Measurements from ENCODE around the gene HKDC1.
A peak's percentile ranks its signal among the peaks of the same experiment; 100 is the strongest.

Gene HKDC1

DNA sequence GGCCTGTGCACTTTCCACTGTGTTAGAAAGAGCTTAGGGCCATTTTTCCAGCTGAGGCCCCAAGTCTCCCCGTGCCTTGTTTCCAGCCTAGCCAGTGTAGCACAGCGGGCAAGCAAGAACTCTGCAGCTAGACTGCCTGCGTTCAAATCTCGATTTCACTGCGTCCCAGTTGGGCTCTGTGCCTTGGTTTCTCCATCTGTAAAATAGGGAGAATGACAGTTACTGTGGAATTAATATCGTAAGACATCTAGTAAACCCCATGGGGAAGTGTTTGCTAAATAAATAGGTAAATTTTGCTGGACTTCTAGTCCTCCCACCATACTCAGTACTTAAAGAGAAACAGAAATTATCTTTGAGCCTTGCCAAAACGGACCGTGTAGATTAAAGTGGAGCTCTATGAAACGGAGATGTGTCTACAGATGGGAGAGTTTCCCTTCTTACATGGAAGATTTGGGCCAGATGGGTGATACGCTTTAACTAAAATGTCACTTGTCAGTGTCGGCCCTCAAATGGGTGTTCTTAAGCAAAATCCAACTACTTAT, 3.5 kb upstream of the HKDC1 start:
- no peak for DNase-seq

GRCh38 chr10:69217119-69217754, 2.9 kb upstream of the HKDC1 start:
- DNase-seq, result no peak

GRCh38 chr10:69218831-69219230, 1.3 kb upstream of the HKDC1 start:
- DNase-seq, result no peak

DNA sequence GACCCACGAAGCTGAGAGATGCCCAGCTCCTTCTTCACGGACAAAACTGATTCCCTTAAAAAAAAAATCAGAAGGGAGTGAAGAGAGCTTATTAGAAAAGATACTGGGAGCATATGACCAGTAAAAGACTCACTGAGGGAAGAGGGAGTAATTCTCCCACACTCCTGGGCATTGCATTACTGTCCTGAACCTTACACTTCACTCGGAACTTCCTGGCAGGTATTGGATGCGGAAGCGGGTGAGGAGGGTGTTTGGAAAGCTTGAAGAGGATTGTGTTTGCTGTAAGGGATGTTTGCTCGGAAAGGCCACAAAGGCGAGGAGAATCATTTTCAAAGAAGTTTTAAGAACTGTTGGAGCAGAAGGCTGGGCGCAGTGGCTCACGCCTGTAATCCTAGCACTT, 375 bp downstream of the HKDC1 start:
- DNase-seq, result no peak

DNA sequence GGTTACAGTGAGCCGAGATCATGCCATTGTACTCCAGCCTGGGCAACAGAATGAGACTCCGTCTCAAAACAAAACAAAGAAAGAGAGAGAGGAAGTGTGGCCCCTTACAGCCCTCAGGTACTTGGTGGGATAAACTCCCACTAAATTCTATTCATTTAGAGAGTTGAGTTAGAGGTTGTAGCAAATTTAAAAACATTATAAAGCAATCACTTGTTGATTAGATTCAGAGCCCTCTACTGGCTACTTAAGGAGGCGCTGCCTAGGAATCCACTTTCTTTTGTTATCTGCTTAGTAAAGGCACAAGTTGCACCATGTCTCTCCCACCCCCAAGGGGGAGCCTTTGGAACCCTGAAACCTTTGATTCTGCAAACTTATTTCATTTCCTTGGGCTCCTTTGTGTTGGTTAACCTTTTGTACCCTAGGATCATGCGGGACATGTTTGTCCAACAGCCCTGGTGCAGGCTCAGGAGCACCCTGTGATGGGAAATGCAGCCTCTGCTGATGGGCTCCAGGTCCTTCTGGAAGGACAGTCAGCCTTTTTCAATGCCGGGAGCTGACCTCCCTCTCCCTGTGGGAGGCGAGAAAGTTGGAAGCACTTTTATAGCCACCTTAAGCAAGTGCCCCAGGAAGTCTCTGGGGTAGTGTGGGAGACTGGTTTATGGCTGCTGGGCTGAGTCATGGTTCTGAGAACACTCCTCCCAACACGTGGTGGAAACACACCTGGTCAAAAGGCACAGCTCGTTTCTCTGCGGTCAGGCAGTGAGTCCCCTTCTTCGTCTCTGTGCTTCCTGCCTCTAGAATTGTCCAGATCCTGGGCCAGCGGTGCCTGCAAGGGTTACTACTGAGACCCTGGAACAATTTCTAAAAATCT, 2.3 kb downstream of the HKDC1 start:
- peak in 1 of 2 donors; percentile 68 for DNase-seq

DNA sequence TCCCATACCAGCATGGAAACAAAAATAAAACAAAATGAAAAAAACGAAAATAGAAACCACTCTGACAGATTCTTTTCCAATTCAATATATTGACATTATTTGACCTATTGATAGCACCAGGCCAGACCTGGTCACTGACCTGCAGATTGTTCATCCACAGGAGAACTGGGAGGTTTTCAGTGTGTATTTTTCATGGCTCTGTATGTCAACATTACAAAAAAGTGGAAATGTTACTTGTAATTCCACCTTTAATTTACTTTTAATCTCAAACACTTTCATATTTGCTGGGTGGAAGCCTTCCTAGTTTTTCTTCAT, 2.9 kb downstream of the HKDC1 start:
- no peak for DNase-seq

DNA sequence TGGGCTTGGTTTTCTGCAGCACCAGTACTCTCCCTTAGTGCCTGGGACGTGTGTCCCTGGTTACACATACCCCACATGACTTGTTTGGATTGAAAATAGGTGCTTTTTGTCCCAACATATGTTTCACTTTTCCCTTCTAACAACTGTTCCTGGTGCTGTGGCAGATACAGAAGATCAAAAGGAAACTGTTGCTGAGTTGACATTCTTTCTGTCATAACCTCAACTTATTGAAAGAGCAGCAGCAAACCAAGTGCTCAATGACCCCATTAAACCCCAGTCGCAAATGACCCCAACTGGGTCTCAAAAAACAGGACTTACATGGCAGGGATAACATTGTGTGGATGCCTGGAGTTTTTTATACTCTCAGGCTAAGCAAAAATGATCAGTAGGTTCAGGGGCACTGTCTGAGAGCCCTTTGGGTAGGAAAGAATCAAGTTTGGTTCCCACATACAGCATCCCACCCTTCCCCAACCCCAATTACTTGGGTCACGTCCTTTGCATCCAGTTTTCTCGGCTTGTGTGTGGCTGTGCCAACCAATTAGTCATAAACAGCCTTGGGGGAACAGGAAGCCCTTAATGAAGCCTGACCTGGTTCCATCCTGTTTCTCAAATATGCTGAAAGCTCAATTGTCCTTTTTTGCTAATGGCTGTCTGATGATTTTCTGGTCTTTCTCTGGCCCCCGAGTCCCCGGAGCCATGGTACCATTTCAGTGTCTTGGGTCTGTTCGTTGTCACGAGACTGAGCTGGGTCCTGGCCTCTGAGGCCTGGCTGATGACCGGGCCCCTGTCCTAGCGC, 4.9 kb downstream of the HKDC1 start:
- DNase-seq, result no peak

- DNase-seq, result no peak
Observed at GRCh38 chr10:69225681-69226080, 5.5 kb downstream of the HKDC1 start.

GRCh38 chr10:69226919-69227450, 6.9 kb downstream of the HKDC1 start:
- DNase-seq, result no peak

GRCh38 chr10:69228151-69228550, 8.0 kb downstream of the HKDC1 start:
- no peak for DNase-seq

GRCh38 chr10:69229616-69229916, 9.4 kb downstream of the HKDC1 start:
- no peak for DNase-seq

GRCh38 chr10:69230128-69230527, 10.0 kb downstream of the HKDC1 start:
- no peak for DNase-seq

- DNase-seq, result no peak
Observed at GRCh38 chr10:69232252-69232651, 12.1 kb downstream of the HKDC1 start.

GRCh38 chr10:69232736-69233480, 12.8 kb downstream of the HKDC1 start:
- no peak for DNase-seq

- DNase-seq, result no peak
Observed at GRCh38 chr10:69234447-69234846, 14.3 kb downstream of the HKDC1 start.

DNA sequence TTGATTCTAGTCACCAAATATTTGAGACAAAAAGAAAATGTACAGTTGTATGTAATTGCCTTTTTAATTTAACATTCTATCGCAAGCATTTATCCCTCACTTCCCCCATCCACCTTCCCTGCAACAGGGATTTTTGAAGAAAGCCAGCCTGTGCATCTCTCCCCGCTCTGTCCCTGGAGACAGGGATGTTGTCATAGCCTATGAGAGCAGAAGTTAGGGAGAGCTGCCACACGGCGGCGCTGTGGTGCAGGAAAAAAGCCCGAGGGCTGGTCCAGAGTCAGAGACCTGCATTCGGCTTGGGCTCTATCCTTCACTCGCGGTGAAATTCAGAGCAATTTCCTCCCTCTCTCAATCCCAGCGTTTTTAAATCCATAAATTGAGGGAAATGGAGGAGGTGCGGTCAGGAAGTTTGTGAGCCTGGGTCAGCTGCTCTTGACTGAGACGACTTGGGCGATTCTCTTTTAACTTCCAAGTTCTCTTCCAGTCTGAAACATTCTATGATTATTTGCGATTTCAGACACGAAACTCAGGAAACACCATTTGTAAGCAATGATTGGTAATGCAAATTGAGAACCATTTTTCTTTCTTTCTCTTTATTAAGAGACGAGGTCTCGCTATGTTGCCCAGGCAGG, 17.5 kb downstream of the HKDC1 start:
- DNase-seq, result peak; percentile 52 to 76

- no peak for DNase-seq
Observed at GRCh38 chr10:69239136-69239535, 19.0 kb downstream of the HKDC1 start.

DNA sequence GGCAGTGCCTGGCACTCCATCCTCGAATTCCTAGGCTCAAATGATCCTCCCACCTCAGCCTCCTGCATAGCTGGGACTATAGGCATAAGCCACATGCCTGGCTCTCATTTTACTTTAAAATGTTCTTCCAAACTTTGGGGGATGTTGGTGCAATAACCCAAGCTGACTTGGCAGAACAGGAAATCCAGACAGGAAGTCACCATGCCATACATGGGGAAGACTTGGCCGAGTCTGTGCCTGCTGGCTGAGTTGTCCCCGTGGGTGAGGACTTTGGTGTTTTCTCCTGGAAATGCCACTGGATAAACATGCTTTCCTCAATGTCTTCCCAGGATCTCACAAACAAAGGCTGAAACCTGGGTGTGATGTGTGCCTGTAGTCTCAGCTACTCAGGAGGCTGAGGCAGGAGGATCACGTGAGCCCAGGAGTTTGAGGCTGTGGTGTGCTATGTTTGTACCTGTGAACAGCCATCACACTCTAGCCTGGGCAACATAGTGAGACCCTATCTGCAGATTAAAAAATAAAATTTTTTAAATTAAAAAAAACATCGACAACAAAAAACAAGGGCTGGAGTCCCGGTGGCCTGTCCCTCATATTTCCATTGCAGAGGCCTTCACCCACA, 19.8 kb downstream of the HKDC1 start:
- no peak for DNase-seq

DNA sequence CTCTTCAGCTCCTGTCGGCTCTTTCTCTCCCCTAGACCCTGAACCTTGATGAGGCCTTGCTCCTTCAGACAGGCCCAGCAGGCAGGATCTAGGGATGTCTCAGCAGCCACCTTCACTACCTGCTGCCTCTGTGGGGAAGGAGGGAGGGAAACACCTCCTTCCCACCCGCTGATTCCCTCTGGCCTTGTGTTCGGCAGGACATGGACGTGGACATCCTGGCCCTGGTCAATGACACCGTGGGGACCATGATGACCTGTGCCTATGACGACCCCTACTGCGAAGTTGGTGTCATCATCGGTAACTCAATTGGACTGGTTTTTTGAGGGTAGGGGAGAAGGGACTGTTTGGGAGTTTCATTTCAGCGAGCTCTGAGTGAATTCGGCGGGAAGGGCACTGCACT, 20.3 kb downstream of the HKDC1 start:
- no peak for DNase-seq

DNA sequence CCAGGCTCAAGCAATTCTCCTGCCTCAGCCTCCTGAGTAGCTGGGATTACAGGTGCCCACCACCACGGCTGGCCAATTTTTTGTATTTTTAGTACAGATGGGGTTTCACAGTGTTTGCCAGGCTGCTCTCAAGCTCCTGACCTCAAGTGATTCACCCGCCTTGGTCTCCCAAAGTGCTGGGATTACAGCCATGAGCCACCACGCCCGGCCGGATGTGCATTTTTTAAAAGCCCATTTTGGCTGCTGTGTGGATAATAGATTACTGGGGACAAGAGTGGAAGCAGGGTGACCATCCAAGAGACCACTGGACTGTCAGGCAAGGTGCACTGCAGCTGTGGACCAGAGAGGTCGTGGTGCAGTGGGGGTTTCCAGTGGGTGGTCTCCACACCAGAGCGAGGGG, 21.4 kb downstream of the HKDC1 start:
- DNase-seq, result no peak

DNA sequence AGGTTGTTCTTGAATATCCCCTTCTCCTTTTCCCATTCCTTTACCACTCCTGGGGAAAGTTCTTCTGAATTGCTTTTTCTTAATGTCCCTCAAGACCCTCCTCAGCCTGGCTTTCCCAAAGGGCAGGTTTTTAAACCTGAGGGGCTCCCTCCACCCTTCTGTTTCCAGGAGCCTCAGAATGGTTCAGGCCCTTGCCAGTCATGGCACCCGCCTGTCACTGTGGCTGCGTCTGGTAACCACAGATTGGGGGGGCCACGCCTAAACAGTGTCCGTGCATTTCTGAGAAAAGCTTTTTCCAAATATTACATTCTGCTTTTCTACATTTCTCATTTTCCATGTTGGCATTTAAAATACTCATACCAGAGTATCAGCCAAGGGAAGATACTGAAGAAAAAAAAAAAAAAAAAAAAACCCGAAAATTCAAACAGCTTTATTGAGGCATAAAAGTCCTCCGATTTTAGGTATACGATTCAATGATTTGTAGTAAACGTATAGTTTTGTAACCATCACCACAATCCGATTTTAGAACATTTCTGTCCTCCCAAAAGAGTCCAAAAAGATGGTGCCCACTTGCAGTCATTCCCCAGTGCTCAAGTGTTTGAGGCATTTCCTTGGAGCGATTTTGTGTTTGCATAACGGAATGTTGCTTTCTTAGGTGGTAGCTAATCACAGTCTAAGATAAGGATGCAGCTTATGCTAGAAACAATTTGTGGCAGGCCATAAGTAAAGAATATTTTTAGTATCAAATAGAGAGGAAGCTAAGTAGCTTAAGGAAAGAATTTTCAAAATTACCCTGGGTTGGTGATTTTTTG, 22.1 kb downstream of the HKDC1 start:
- DNase-seq, result no peak
